Neural cell (in vitro differentiated cells): ENCODE measurements around the gene SFXN3. TPM values are rescaled to one million over a fixed set of nuclear protein-coding genes. Genes with fewer than 3 reads are reported as not detected.

ENCODE experiments used
- H2AFZ ChIP-seq: fragments of 200-600, 300-800 bp; sonication (generic), shearing (Covaris generic); 2 replicates; pipeline ENCODE4 v1.6.0; 2014; ENCODE audit warnings: low read depth, mild to moderate bottlenecking, antibody characterized with exemption, low read length, moderate library complexity
- H3F3A ChIP-seq: fragments of 200-600 bp; shearing (Covaris generic); 2 replicates; pipeline ENCODE4 v1.6.1; 2016; ENCODE audit warnings: mild to moderate bottlenecking, moderate library complexity, mixed read lengths, antibody characterized with exemption, low read length; ENCODE audit not compliant: insufficient read depth, poor library complexity, severe bottlenecking
- H3K27ac ChIP-seq: fragments of 200-600, 300-800 bp; sonication (generic), shearing (Covaris generic); 2 replicates; pipeline ENCODE4 v1.5.1; 2014; ENCODE audit warnings: mild to moderate bottlenecking, low read length, moderate library complexity
- H3K27me3 ChIP-seq: fragments of 300-800, 200-600 bp; sonication (generic), shearing (Covaris generic); 2 replicates; pipeline ENCODE4 v1.6.0; 2014; ENCODE audit warnings: mild to moderate bottlenecking, low read depth, low read length, moderate library complexity; ENCODE audit not compliant: insufficient read depth
- H3K36me3 ChIP-seq: fragments of 300-800, 200-600 bp; sonication (generic), shearing (Covaris generic); 2 replicates; pipeline ENCODE4 v1.5.1; 2014; ENCODE audit warnings: mild to moderate bottlenecking, antibody characterized with exemption, low read length, moderate library complexity; ENCODE audit not compliant: insufficient read depth
- H3K4me2 ChIP-seq: fragments of 300-800, 200-600 bp; sonication (generic), shearing (Covaris generic); 2 replicates; pipeline ENCODE4 v1.6.0; 2014; ENCODE audit warnings: mild to moderate bottlenecking, low read length
- H3K4me3 ChIP-seq: fragments of 300-800, 200-600 bp; sonication (generic), shearing (Covaris generic); 2 replicates; pipeline ENCODE4 v1.5.1; 2014; ENCODE audit warnings: mild to moderate bottlenecking, low read length, moderate library complexity
- H3K79me2 ChIP-seq: fragments of 200-600 bp; shearing (Covaris generic); replicated peaks from 2 replicates; pipeline ENCODE4 v1.6.0; 2014; ENCODE audit warnings: mild to moderate bottlenecking, low read length, moderate library complexity; ENCODE audit not compliant: insufficient read depth
- H3K9ac ChIP-seq: fragments of 300-800, 200-600 bp; sonication (generic), shearing (Covaris generic); 2 replicates; pipeline ENCODE4 v1.6.1; 2016; ENCODE audit warnings: mild to moderate bottlenecking, low read length, mixed read lengths
- H3K9me2 ChIP-seq: fragments of 200-600 bp; shearing (Covaris generic); 2 replicates; pipeline ENCODE4 v1.6.1; 2016; ENCODE audit warnings: mild to moderate bottlenecking, low read length, mixed read lengths; ENCODE audit not compliant: insufficient read depth
- H3K9me3 ChIP-seq: fragments of 200-600, 300-800 bp; sonication (generic), shearing (Covaris generic); 2 replicates; pipeline ENCODE4 v1.6.1; 2016; ENCODE audit warnings: mild to moderate bottlenecking, mixed run types, low read length, moderate library complexity, mixed read lengths
- H4K20me1 ChIP-seq: fragments of 200-600 bp; shearing (Covaris generic); 2 replicates; pipeline ENCODE4 v1.6.1; 2016; ENCODE audit warnings: mild to moderate bottlenecking, mixed run types; ENCODE audit not compliant: insufficient read depth
- EP300 ChIP-seq: fragments of 450-650 bp; conservative IDR thresholded peaks from 2 replicates; pipeline ENCODE4 v1.6.1; 2014; ENCODE audit warnings: antibody characterized with exemption, mild to moderate bottlenecking, moderate library complexity; ENCODE audit not compliant: poor library complexity, severe bottlenecking
- EZH2 ChIP-seq: fragments of 200-600, 300-800 bp; shearing (Covaris generic), sonication (generic); IDR thresholded peaks from 2 replicates; pipeline ENCODE4 v1.6.1; 2014; ENCODE audit warnings: antibody characterized with exemption, low read length, borderline replicate concordance, mild to moderate bottlenecking; ENCODE audit not compliant: insufficient read depth, poor library complexity, severe bottlenecking
- MXI1 ChIP-seq: fragments of 450-650 bp; conservative IDR thresholded peaks from 2 replicates; pipeline ENCODE4 v1.6.1; 2014; ENCODE audit warnings: antibody characterized with exemption, mild to moderate bottlenecking; ENCODE audit not compliant: poor library complexity, severe bottlenecking
- POLR2AphosphoS5 ChIP-seq: IDR thresholded peaks from 2 replicates; pipeline ENCODE4 v1.6.1; 2012
- RAD21 ChIP-seq: fragments of 450-650 bp; conservative IDR thresholded peaks from 2 replicates; pipeline ENCODE4 v1.6.1; 2014; ENCODE audit warnings: antibody characterized with exemption, mild to moderate bottlenecking, moderate library complexity
- SMC3 ChIP-seq: fragments of 450-650 bp; conservative IDR thresholded peaks from 2 replicates; pipeline ENCODE4 v1.6.1; 2014; ENCODE audit warnings: antibody characterized with exemption, mild to moderate bottlenecking, moderate library complexity; ENCODE audit not compliant: poor library complexity
- TAF1 ChIP-seq: IDR thresholded peaks from 2 replicates; pipeline ENCODE4 v1.6.1; 2012; ENCODE audit warnings: low read depth
- polyA plus RNA-seq: library from polyadenylated mRNA; depleted of rRNA; stranded (reverse); fragments of >200 nt; gene quantifications from 2 replicates; pipeline ENCODE4 v1.2.3, GENCODE V29; 2014
- TF ChIP-seq, protein P1 (sequence below): IDR thresholded peaks from 2 replicates; pipeline ENCODE4 v1.6.1; 2012; ENCODE audit warnings: borderline replicate concordance
- TF ChIP-seq, protein P2 (sequence below): fragments of 450-650 bp; IDR thresholded peaks from 2 replicates; pipeline ENCODE4 v1.5.1; 2014; ENCODE audit warnings: antibody characterized with exemption, mild to moderate bottlenecking, moderate library complexity; ENCODE audit not compliant: poor library complexity, severe bottlenecking

The SFXN3 gene
- polyA plus RNA-seq, 1 donor from 2014 or later: 52.1 TPM

DNA sequence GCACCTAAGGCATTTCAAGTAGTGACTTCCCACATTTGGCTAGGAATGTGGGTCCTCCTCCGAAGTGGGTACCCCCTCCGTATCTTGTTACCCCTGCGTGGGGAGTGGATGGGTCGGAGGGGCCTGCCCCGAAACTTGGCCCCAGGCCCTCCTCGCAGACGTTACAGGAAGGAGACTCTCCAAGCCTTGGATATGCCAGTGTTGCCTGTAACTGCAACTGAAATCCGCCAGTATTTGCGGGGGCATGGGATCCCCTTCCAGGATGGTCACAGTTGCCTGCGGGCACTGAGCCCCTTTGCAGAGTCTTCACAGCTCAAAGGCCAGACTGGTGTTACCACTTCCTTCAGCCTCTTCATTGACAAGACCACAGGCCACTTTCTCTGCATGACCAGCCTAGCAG lies 42.9 kb upstream of the SFXN3 start:
- Histone ChIP-seq H3K9ac (peak overlapping the region; percentile 93), H3K27ac (no peak overlapping the region), H3K4me2 (peak overlapping the region; percentile 75), H3K79me2 (peaks cover 12% of the 10 kb centered on the region), H3F3A (no peaks in the 10 kb centered on the region), H3K4me3 (peak overlapping the region; percentile 87), H3K9me2 (no peaks in the 10 kb centered on the region), H3K9me3 (no peaks in the 10 kb centered on the region), H4K20me1 (no peaks in the 10 kb centered on the region), H3K27me3 (no peaks in the 10 kb centered on the region), H2AFZ (no peak overlapping the region), H3K36me3 (no peaks in the 10 kb centered on the region)
- TF ChIP-seq EZH2 (no peak), EP300 (no peak), RAD21 (no peak), POLR2AphosphoS5 (no peak), TAF1 (no peak), SMC3 (no peak)
- TF ChIP-seq, protein P1, sequence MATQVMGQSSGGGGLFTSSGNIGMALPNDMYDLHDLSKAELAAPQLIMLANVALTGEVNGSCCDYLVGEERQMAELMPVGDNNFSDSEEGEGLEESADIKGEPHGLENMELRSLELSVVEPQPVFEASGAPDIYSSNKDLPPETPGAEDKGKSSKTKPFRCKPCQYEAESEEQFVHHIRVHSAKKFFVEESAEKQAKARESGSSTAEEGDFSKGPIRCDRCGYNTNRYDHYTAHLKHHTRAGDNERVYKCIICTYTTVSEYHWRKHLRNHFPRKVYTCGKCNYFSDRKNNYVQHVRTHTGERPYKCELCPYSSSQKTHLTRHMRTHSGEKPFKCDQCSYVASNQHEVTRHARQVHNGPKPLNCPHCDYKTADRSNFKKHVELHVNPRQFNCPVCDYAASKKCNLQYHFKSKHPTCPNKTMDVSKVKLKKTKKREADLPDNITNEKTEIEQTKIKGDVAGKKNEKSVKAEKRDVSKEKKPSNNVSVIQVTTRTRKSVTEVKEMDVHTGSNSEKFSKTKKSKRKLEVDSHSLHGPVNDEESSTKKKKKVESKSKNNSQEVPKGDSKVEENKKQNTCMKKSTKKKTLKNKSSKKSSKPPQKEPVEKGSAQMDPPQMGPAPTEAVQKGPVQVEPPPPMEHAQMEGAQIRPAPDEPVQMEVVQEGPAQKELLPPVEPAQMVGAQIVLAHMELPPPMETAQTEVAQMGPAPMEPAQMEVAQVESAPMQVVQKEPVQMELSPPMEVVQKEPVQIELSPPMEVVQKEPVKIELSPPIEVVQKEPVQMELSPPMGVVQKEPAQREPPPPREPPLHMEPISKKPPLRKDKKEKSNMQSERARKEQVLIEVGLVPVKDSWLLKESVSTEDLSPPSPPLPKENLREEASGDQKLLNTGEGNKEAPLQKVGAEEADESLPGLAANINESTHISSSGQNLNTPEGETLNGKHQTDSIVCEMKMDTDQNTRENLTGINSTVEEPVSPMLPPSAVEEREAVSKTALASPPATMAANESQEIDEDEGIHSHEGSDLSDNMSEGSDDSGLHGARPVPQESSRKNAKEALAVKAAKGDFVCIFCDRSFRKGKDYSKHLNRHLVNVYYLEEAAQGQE: no peak
- TF ChIP-seq, protein P2, sequence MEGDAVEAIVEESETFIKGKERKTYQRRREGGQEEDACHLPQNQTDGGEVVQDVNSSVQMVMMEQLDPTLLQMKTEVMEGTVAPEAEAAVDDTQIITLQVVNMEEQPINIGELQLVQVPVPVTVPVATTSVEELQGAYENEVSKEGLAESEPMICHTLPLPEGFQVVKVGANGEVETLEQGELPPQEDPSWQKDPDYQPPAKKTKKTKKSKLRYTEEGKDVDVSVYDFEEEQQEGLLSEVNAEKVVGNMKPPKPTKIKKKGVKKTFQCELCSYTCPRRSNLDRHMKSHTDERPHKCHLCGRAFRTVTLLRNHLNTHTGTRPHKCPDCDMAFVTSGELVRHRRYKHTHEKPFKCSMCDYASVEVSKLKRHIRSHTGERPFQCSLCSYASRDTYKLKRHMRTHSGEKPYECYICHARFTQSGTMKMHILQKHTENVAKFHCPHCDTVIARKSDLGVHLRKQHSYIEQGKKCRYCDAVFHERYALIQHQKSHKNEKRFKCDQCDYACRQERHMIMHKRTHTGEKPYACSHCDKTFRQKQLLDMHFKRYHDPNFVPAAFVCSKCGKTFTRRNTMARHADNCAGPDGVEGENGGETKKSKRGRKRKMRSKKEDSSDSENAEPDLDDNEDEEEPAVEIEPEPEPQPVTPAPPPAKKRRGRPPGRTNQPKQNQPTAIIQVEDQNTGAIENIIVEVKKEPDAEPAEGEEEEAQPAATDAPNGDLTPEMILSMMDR: no peak

DNA sequence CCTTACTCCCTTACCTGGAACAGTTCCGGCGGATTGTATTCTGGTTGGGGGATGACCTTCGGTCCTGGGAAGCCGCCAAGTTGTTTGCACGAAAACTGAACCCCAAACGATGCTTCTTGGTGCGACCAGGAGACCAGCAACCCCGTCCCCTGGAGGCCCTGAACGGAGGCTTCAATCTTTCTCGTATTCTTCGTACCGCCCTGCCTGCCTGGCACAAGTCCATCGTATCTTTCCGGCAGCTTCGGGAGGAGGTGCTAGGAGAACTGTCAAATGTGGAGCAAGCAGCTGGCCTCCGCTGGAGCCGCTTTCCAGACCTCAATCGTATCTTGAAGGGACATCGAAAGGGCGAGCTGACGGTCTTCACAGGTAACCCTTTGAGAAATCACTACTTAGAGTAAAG lies 41.9 kb upstream of the SFXN3 start:
- no peak overlapping the region for H3K4me2 ChIP-seq
- no peaks in the 10 kb centered on the region for H3K36me3 ChIP-seq

More for the DNA sequence above, 41.9 kb upstream of the SFXN3 start:
- Histone ChIP-seq H3K27ac (no peak overlapping the region), H3K9ac (no peak overlapping the region), H3K9me3 (no peaks in the 10 kb centered on the region), H3K4me3 (no peak overlapping the region), H2AFZ (no peak overlapping the region), H4K20me1 (no peaks in the 10 kb centered on the region), H3F3A (no peaks in the 10 kb centered on the region), H3K27me3 (no peaks in the 10 kb centered on the region), H3K79me2 (peaks cover 12% of the 10 kb centered on the region), H3K9me2 (no peaks in the 10 kb centered on the region)
- TF ChIP-seq, protein P1: no peak
- TF ChIP-seq TAF1 (no peak), MXI1 (no peak), POLR2AphosphoS5 (no peak), RAD21 (no peak), EZH2 (no peak), EP300 (no peak), SMC3 (no peak)
- TF ChIP-seq, protein P2: no peak
